Peyer's patch (tissue), 4 donors: ENCODE results near the gene MCCC1. TPM values are rescaled to one million over a fixed set of nuclear protein-coding genes. Genes with fewer than 3 reads are reported as not detected.

Experiments used
- DNase-seq, 3 donors: peaks; one replicate each; pipeline ENCODE4 v3.0.0-alpha.2; 2017 to 2019
- H3K27ac ChIP-seq, 4 donors: fragments of 200-600 bp; sonication (generic); one replicate each; pipeline ENCODE4 v1.5.1; 2016 to 2019
- H3K27me3 ChIP-seq, 2 donors: fragments of 200-600 bp; sonication (generic); one replicate each; pipeline ENCODE4 v1.5.1; 2019
- H3K36me3 ChIP-seq, 3 donors: fragments of 200-600 bp; sonication (generic); one replicate each; pipeline ENCODE4 v1.5.1; 2016 to 2019
- H3K4me1 ChIP-seq, 4 donors: fragments of 200-600 bp; sonication (generic); one replicate each; pipeline ENCODE4 v1.5.1; 2016 to 2019
- H3K4me3 ChIP-seq, 4 donors: fragments of 200-600 bp; sonication (generic); 1 replicate in 3 of 4; 2 replicates in 1 of 4; pipeline ENCODE4 v1.5.1; 2016 to 2019; ENCODE audit warnings: mild to moderate bottlenecking in 1 of 4
- H3K9me3 ChIP-seq, 4 donors: fragments of 200-600 bp; sonication (generic); one replicate each; pipeline ENCODE4 v1.5.1; 2016 to 2019; ENCODE audit warnings: mild to moderate bottlenecking in 1 of 4
- POLR2A ChIP-seq, 2 donors: fragments of 450-650 bp; IDR thresholded peaks; one replicate each; pipeline ENCODE4 v1.5.1; 2017; ENCODE audit warnings: antibody characterized with exemption in 2 of 2, mild to moderate bottlenecking in 2 of 2, moderate library complexity in 2 of 2
- total RNA-seq, 4 donors: library from RNA; depleted of rRNA; stranded (reverse); fragments of >200 nt; gene quantifications; one replicate each; pipeline ENCODE4 v1.1.0, GENCODE V29; 2016
- TF ChIP-seq, protein P1 (sequence below), 6 experiments: fragments of 450-650 bp in 4 of 6; fragments of 200-600 bp in 2 of 6; sonication (generic) in 1 of 6; IDR thresholded peaks; one replicate each; pipeline ENCODE4 v1.5.1; 2017 to 2019; ENCODE audit warnings: antibody characterized with exemption in 6 of 6, mild to moderate bottlenecking in 3 of 6, moderate library complexity in 1 of 6

MCCC1 gene
- total RNA-seq, 4 donors from 2014 or later = 20.3 to 57.8 (median 21.9) TPM

DNA sequence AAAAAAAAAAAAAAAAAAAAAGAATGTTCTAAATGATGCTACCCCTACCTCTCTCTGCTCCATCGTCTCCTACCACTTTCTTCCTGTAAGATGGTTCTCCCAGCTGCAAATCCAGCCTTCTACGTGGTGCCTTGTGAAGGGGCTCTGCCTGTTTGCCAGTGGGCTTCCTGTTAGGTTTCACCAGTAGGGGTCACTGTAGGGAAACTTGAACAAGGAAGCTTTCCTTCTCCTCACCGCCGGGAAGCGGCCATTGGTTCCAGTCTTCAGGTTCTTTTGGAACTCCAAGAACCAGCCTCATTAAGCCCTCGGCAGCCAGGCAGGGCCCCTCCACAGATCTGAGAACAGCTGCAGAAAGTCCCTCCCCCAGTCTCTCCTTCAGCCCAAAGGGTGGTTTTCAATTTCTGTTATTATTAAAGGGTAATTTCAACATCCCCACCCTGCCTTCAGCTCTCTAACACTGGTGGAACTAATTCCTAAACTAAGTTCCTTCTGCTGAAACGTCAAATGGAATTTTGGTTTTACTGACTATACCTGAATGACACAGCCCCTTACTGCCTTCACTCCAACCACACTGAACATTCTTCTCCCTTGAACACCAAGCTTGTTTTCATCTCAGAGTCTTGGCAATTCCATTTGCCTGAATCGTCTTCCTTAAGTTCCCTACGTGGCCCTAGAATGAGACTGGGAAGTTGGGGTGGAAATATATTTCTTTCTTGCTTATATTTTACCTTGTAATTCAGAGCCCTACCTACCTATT lies 13.5 kb downstream of the MCCC1 start:
- no peak for DNase-seq
- Histone ChIP-seq H3K4me1 (no peaks in the 10 kb centered on the region), H3K9me3 (no peaks in the 10 kb centered on the region), H3K27me3 (no peaks in the 10 kb centered on the region), H3K36me3 (peaks cover 0 to 79% (median 0%) of the 10 kb centered on the region in 3 donors), H3K4me3 (no peak overlapping the region), H3K27ac (no peak overlapping the region)
- TF ChIP-seq POLR2A (IDR thresholded peaks at IDR 0.05) = no peak
- TF ChIP-seq, protein P1, sequence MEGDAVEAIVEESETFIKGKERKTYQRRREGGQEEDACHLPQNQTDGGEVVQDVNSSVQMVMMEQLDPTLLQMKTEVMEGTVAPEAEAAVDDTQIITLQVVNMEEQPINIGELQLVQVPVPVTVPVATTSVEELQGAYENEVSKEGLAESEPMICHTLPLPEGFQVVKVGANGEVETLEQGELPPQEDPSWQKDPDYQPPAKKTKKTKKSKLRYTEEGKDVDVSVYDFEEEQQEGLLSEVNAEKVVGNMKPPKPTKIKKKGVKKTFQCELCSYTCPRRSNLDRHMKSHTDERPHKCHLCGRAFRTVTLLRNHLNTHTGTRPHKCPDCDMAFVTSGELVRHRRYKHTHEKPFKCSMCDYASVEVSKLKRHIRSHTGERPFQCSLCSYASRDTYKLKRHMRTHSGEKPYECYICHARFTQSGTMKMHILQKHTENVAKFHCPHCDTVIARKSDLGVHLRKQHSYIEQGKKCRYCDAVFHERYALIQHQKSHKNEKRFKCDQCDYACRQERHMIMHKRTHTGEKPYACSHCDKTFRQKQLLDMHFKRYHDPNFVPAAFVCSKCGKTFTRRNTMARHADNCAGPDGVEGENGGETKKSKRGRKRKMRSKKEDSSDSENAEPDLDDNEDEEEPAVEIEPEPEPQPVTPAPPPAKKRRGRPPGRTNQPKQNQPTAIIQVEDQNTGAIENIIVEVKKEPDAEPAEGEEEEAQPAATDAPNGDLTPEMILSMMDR (IDR thresholded peaks at IDR 0.05) = peak in 2 of 6 experiments; percentile 16 to 17

DNA sequence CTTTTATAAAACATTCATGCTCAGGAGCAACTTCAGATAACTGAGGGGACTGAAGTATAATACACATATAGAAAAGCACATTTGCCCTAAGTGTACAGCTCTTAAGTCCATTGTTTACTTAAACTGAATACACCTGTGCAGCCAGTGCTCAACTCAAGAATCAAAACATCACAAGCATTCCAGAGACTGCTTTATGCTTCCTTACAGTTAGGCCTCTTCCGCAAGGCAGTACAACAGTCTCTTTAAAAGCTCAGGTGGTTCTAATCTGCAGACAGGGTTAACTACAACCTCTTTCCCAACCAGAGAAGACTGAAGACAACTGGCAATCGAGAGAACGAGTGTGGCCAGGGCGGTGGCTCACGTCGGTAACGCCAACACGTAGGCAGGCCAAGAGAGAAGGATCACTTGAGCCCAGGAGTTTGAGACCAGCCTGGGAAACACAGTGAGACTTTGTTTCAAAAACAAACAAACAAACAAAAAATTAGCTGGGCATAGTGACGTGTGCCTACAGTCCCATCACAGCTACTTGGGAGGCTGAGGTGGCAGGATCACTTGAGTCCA lies 16.9 kb downstream of the MCCC1 start:
- no peak overlapping the region for H3K4me3 ChIP-seq
- H3K9me3 ChIP-seq = no peaks in the 10 kb centered on the region
- TF ChIP-seq, protein P1 (IDR thresholded peaks at IDR 0.05) = no peak
- no peak for TF ChIP-seq POLR2A (IDR thresholded peaks at IDR 0.05)
- peaks cover 0 to 66% (median 0%) of the 10 kb centered on the region in 3 donors for H3K36me3 ChIP-seq
- H3K27ac ChIP-seq = no peak overlapping the region
- no peaks in the 10 kb centered on the region for H3K27me3 ChIP-seq
- H3K4me1 ChIP-seq = no peaks in the 10 kb centered on the region
- no peak for DNase-seq

- Histone ChIP-seq H3K27me3 (no peaks in the 10 kb centered on the region), H3K36me3 (peaks cover 0 to 58% (median 0%) of the 10 kb centered on the region in 3 donors), H3K4me3 (no peak overlapping the region), H3K9me3 (no peaks in the 10 kb centered on the region), H3K27ac (no peak overlapping the region), H3K4me1 (no peaks in the 10 kb centered on the region)
- DNase-seq = no peak
- TF ChIP-seq, protein P1 (IDR thresholded peaks at IDR 0.05) = no peak
- no peak for TF ChIP-seq POLR2A (IDR thresholded peaks at IDR 0.05)
Observed at GRCh38 chr3:183081459-183082183, 17.7 kb downstream of the MCCC1 start.

DNA sequence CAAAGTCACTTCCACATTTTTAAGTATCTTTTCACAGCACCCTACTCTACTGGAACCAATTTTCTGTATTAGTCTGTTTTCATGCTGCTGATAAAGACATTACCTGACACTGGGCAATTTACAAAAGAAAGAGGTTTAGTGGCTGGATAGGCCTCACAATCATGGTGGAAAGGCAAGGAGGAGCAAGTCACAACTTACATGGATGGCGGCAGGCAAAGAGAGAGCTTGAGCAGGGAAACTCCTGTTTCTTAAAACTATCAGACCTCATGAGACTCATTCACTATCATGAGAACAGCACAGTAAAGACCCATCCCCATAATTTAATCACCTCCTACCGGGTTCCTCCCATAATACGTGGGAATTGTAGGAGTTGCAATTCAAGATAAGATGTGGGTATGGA lies 18.7 kb downstream of the MCCC1 start:
- no peaks in the 10 kb centered on the region for H3K9me3 ChIP-seq
- H3K4me1 ChIP-seq = no peaks in the 10 kb centered on the region
- no peaks in the 10 kb centered on the region for H3K27me3 ChIP-seq
- DNase-seq = no peak
- no peak overlapping the region for H3K4me3 ChIP-seq
- H3K27ac ChIP-seq = no peak overlapping the region
- peaks cover 0 to 48% (median 0%) of the 10 kb centered on the region in 3 donors for H3K36me3 ChIP-seq
- TF ChIP-seq POLR2A (IDR thresholded peaks at IDR 0.05) = no peak
- TF ChIP-seq, protein P1 (IDR thresholded peaks at IDR 0.05) = no peak

DNA sequence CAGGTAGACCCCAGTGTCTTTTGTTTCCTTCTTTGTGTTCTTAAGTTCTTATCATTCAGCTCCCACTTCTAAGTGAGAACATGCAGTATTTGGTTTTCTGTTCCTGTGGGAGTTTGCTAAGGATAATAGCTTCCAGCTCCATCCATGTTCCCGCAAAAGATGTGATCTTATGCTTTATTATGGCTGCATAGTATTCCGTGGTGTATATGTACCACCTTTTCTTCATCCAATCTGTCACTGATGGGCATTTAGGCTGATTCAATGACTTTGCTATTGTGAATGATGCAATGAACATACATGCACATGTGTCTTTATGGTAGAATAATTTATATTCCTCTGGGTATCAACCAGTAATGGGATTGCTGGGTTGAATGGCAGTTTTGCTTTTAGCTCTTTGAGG lies 24.4 kb downstream of the MCCC1 start:
- Histone ChIP-seq H3K27me3 (no peaks in the 10 kb centered on the region), H3K4me1 (no peaks in the 10 kb centered on the region), H3K4me3 (no peak overlapping the region), H3K36me3 (peaks cover 0 to 28% (median 0%) of the 10 kb centered on the region in 3 donors), H3K9me3 (no peaks in the 10 kb centered on the region), H3K27ac (no peak overlapping the region)
- no peak for DNase-seq
- no peak for TF ChIP-seq POLR2A (IDR thresholded peaks at IDR 0.05)
- TF ChIP-seq, protein P1 (IDR thresholded peaks at IDR 0.05) = no peak
